CD4-positive, alpha-beta T cell treated with Interleukin-4 for 1 hour (primary cell): ENCODE data around the gene MYO15B.

Source experiments
- DNase-seq, 2 donors: peaks; one replicate each; pipeline ENCODE4 v3.0.0-alpha.2; 2020 to 2022

MYO15B gene

GRCh38 chr17:75558666-75559530, 28.7 kb upstream of the MYO15B start:
- DNase-seq, result no peak

- DNase-seq, result no peak
Measured at GRCh38 chr17:75559958-75560533, 27.6 kb upstream of the MYO15B start.

GRCh38 chr17:75561927-75562603, 25.5 kb upstream of the MYO15B start:
- no peak for DNase-seq

- no peak for DNase-seq
Measured at GRCh38 chr17:75563063-75563758, 24.4 kb upstream of the MYO15B start.

GRCh38 chr17:75564195-75564594, 23.4 kb upstream of the MYO15B start:
- DNase-seq, result no peak

GRCh38 chr17:75565066-75565465, 22.5 kb upstream of the MYO15B start:
- DNase-seq, result no peak

- no peak for DNase-seq
Measured at GRCh38 chr17:75565618-75566017, 22.0 kb upstream of the MYO15B start.

GRCh38 chr17:75566416-75566815, 21.2 kb upstream of the MYO15B start:
- no peak for DNase-seq

- DNase-seq, result peak in 1 of 2 donors; percentile 34
Measured at GRCh38 chr17:75566834-75567233, 20.8 kb upstream of the MYO15B start.

- no peak for DNase-seq
Measured at GRCh38 chr17:75568412-75569255, 19.0 kb upstream of the MYO15B start.

GRCh38 chr17:75570034-75570676, 17.4 kb upstream of the MYO15B start:
- no peak for DNase-seq

GRCh38 chr17:75570772-75571171, 16.8 kb upstream of the MYO15B start:
- DNase-seq, result no peak

- peak; percentile 37 to 88 for DNase-seq
Measured at GRCh38 chr17:75571197-75571884, 16.3 kb upstream of the MYO15B start.

- no peak for DNase-seq
Measured at GRCh38 chr17:75571885-75572215, 15.8 kb upstream of the MYO15B start.

- DNase-seq, result no peak
Measured at GRCh38 chr17:75572713-75573539, 14.7 kb upstream of the MYO15B start.

- DNase-seq, result no peak
Measured at GRCh38 chr17:75573540-75573957, 14.1 kb upstream of the MYO15B start.

GRCh38 chr17:75573994-75574393, 13.6 kb upstream of the MYO15B start:
- DNase-seq, result no peak

- DNase-seq, result no peak
Measured at GRCh38 chr17:75574404-75575036, 13.1 kb upstream of the MYO15B start.

GRCh38 chr17:75575197-75575596, 12.4 kb upstream of the MYO15B start:
- DNase-seq, result no peak

GRCh38 chr17:75575728-75576127, 11.9 kb upstream of the MYO15B start:
- DNase-seq, result no peak
